ENCODE data around the gene PDCD4. TPM values are rescaled to one million over a fixed set of nuclear protein-coding genes. Genes with fewer than 3 reads are reported as not detected.

PDCD4 gene
- total RNA-seq, 1 experiment from 2014 or later, result 63.0 TPM

DNA sequence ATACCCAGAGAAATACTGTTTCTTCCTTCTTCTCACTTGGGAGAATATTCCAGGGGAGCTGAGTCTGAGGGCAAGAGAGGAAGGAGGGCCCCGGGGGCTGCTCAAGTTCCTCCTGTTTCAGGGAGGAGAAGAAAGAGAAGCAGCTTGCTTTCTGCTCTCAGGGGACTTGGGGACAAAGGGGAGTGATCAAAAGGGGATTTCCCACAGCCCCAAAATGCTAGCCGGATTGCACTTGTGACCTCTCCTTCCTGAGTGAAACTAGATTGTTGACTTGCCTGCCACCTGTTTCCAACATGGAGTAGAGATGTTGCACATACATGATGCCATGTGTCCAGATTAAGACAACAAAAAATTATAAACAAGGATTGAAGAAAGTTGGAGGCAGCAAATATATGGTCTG is 28.7 kb upstream of the PDCD4 start (continued):
- TF ChIP-seq FOSL1 (IDR thresholded peaks at IDR 0.05; ENCODE audit: low read depth), result no peak

DNA sequence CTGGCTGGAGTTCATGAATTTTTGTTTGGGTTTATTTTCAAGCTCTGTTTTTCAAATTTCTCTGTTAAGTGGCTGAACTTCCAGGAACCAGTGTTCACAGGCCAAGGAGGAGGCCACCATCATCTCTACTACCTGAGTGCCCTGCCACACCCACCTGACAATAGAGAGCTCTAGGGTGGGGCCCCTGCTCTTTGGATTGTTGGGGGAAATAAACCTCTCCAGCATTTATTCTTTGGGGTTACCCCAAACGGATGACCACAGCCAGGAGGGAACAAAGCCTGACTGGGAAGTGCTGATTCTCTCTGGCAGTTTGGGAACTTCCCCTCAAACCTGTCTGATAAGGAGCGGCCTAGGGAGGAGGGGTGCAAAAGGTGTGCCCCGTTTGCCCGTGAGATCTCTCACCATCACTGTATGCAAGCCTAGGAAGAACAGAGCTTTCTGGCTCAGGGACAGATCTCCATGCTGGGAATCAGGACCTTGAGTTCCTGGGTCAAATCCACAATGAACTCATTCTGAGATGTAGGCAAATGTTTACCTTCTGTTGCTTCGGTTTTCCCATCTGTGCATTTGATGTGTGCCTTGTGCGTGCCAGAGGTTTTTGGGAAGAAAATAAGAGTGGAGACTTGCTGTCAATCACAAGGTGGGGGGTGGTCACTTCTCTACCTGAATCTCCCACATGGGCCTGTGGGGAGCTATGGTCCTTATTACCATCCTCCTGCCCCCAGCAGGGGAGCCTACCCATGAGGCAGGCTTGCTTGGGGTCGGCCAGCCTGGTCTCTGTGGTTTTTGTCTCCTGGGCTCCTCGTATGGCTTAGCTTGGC is 27.7 kb upstream of the PDCD4 start:
- CTCF ChIA-PET, result no interaction called here
- POLR2A ChIA-PET, result no interaction called here
- DNase-seq (ENCODE audit: low read depth, low spot score), result no peak
- Histone ChIP-seq H3K4me3 (replicated peaks in 1 of 2; ENCODE audit: low read depth in 1 of 2, low read length in 2 of 2) (no peak overlapping the region), H4K20me1 (ENCODE audit: insufficient read depth) (no peaks in the 10 kb centered on the region), H3K27ac (ENCODE audit: low read depth, low read length) (no peak overlapping the region), H3K9me3 (ENCODE audit: control insufficient read depth in 1 of 2, insufficient read depth in 1 of 2, low read depth in 1 of 2, low read length in 2 of 2) (no peaks in the 10 kb centered on the region), H3K9me2 (ENCODE audit: insufficient read depth) (no peaks in the 10 kb centered on the region), H3K9ac (ENCODE audit: low read length) (no peak overlapping the region), H2AFZ (ENCODE audit: low read depth, low read length, poor library complexity, severe bottlenecking) (no peak overlapping the region), H3K4me2 (ENCODE audit: low read length) (no peak overlapping the region), H3K79me2 (ENCODE audit: insufficient read depth, low read length) (no peaks in the 10 kb centered on the region), H3K4me1 (ENCODE audit: control insufficient read depth in 1 of 2, insufficient read depth in 2 of 2, low read length in 2 of 2) (no peaks in the 10 kb centered on the region; a peak in 1 of 4 replicates), H3K27me3 (ENCODE audit: insufficient read depth, low read length) (no peaks in the 10 kb centered on the region), H3K36me3 (ENCODE audit: control insufficient read depth in 1 of 2, insufficient read depth in 2 of 2, low read length in 2 of 2) (no peaks in the 10 kb centered on the region)
- intact Hi-C loops (cut with micrococcal nuclease), result no loop called here
- no TSS peak for BruUV-seq (replicated peaks)
- ATAC-seq, result no peak
- RAD21 ChIA-PET (ENCODE audit: low non-redundant PET in 1 of 2, low total read pairs in 2 of 2, uncharacterized antibody in 2 of 2, unreplicated experiment in 2 of 2), result no interaction called here
- no peak for TF ChIP-seq EGR1 (IDR thresholded peaks at IDR 0.05; ENCODE audit: low read depth)
- no peak for TF ChIP-seq EZH2 (IDR thresholded peaks at IDR 0.05)
- TF ChIP-seq RAD21 (IDR thresholded peaks at IDR 0.05; ENCODE audit: low read depth), result no peak
- no peak for TF ChIP-seq CBX3 (IDR thresholded peaks at IDR 0.05; ENCODE audit: low read depth)
- no peak for TF ChIP-seq SP1 (IDR thresholded peaks at IDR 0.05; ENCODE audit: low read depth)
- no peak for TF ChIP-seq ZFX (IDR thresholded peaks at IDR 0.05)
- no peak for TF ChIP-seq EZH2phosphoT487 (IDR thresholded peaks at IDR 0.05; ENCODE audit: borderline replicate concordance)
- TF ChIP-seq YY1 (IDR thresholded peaks at IDR 0.05; ENCODE audit: extremely low read depth, insufficient replicate concordance, low read depth, low read length), result no peak
- TF ChIP-seq JUND (IDR thresholded peaks at IDR 0.05), result no peak

DNA sequence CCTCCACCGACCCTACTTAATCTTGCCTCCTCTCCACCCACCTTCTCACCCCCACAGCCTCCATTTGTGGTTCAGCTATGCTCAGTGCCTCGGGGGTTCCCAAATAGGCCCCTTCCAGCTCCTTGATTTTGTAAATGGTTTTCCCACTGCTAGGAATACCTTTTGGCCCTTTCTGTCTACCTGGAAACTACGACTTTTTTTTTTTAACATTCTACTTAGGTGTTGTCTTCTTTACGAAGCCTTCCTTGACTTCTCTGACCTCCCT is 27.2 kb upstream of the PDCD4 start:
- ChIA-PET POLR2A (no interaction called here), RAD21 (ENCODE audit: low non-redundant PET in 1 of 2, low total read pairs in 2 of 2, uncharacterized antibody in 2 of 2, unreplicated experiment in 2 of 2) (no interaction called here), CTCF (no interaction called here)
- intact Hi-C loops (cut with micrococcal nuclease), result no loop called here
- no peak overlapping the region for H3K9ac ChIP-seq (ENCODE audit: low read length)
- H3K4me2 ChIP-seq (ENCODE audit: low read length), result no peak overlapping the region
- H3K79me2 ChIP-seq (ENCODE audit: insufficient read depth, low read length), result no peaks in the 10 kb centered on the region
- no peaks in the 10 kb centered on the region for H3K27me3 ChIP-seq (ENCODE audit: insufficient read depth, low read length)
- ATAC-seq, result no peak
- no peak for DNase-seq (ENCODE audit: low read depth, low spot score)
- no peaks in the 10 kb centered on the region for H4K20me1 ChIP-seq (ENCODE audit: insufficient read depth)
- no peaks in the 10 kb centered on the region for H3K36me3 ChIP-seq (ENCODE audit: control insufficient read depth in 1 of 2, insufficient read depth in 2 of 2, low read length in 2 of 2)
- H3K4me1 ChIP-seq (ENCODE audit: control insufficient read depth in 1 of 2, insufficient read depth in 2 of 2, low read length in 2 of 2), result no peaks in the 10 kb centered on the region; a peak in 1 of 4 replicates
- H3K27ac ChIP-seq (ENCODE audit: low read depth, low read length), result no peak overlapping the region
- no peaks in the 10 kb centered on the region for H3K9me2 ChIP-seq (ENCODE audit: insufficient read depth)
- no peak overlapping the region for H3K4me3 ChIP-seq (replicated peaks in 1 of 2; ENCODE audit: low read depth in 1 of 2, low read length in 2 of 2)
- no peaks in the 10 kb centered on the region for H3K9me3 ChIP-seq (ENCODE audit: control insufficient read depth in 1 of 2, insufficient read depth in 1 of 2, low read depth in 1 of 2, low read length in 2 of 2)
- no TSS peak for BruUV-seq (replicated peaks)
- H2AFZ ChIP-seq (ENCODE audit: low read depth, low read length, poor library complexity, severe bottlenecking), result no peak overlapping the region
- TF ChIP-seq, protein P1, sequence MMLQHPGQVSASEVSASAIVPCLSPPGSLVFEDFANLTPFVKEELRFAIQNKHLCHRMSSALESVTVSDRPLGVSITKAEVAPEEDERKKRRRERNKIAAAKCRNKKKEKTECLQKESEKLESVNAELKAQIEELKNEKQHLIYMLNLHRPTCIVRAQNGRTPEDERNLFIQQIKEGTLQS (IDR thresholded peaks at IDR 0.05), result no peak
- TF ChIP-seq SRF (IDR thresholded peaks at IDR 0.05; ENCODE audit: low read depth) (no peak), POLR2A (IDR thresholded peaks at IDR 0.05; ENCODE audit: borderline replicate concordance, extremely low read depth, insufficient read depth, insufficient read length) (no peak), RAD21 (IDR thresholded peaks at IDR 0.05; ENCODE audit: low read depth) (no peak), SP1 (IDR thresholded peaks at IDR 0.05; ENCODE audit: low read depth) (no peak), POLR2AphosphoS5 (IDR thresholded peaks at IDR 0.05; ENCODE audit: low read depth, low read length) (no peak), CBX3 (IDR thresholded peaks at IDR 0.05; ENCODE audit: low read depth) (no peak), FOSL1 (IDR thresholded peaks at IDR 0.05; ENCODE audit: low read depth) (no peak)
- TF ChIP-seq, protein P2, sequence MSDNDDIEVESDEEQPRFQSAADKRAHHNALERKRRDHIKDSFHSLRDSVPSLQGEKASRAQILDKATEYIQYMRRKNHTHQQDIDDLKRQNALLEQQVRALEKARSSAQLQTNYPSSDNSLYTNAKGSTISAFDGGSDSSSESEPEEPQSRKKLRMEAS (IDR thresholded peaks at IDR 0.05), result no peak
- TF ChIP-seq, protein P3, sequence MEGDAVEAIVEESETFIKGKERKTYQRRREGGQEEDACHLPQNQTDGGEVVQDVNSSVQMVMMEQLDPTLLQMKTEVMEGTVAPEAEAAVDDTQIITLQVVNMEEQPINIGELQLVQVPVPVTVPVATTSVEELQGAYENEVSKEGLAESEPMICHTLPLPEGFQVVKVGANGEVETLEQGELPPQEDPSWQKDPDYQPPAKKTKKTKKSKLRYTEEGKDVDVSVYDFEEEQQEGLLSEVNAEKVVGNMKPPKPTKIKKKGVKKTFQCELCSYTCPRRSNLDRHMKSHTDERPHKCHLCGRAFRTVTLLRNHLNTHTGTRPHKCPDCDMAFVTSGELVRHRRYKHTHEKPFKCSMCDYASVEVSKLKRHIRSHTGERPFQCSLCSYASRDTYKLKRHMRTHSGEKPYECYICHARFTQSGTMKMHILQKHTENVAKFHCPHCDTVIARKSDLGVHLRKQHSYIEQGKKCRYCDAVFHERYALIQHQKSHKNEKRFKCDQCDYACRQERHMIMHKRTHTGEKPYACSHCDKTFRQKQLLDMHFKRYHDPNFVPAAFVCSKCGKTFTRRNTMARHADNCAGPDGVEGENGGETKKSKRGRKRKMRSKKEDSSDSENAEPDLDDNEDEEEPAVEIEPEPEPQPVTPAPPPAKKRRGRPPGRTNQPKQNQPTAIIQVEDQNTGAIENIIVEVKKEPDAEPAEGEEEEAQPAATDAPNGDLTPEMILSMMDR (IDR thresholded peaks at IDR 0.05 in 2 of 3, conservative IDR thresholded peaks at IDR 0.05 in 1 of 3; ENCODE audit: borderline replicate concordance in 1 of 3, insufficient read depth in 1 of 3, low read depth in 2 of 3, low read length in 2 of 3), result no peak

Measured in HCT116 (cell line).